GM20000 (cell line): ENCODE results near the gene SH3GLB1.

Experiments
- DNase-seq: peaks from one replicate; pipeline ENCODE4 v3.0.0; 2012; ENCODE audit warnings: low spot score
- CTCF ChIP-seq: IDR thresholded peaks from 2 replicates; pipeline ENCODE4 v1.5.1; 2012; ENCODE audit warnings: mild to moderate bottlenecking, control low read depth; ENCODE audit errors: extremely low read depth, missing control alignments

SH3GLB1 gene

GRCh38 chr1:86739648-86740509 is 35.5 kb downstream of the SH3GLB1 start:
- no peak for TF ChIP-seq CTCF
- no peak for DNase-seq

GRCh38 chr1:86741947-86742572 is 37.7 kb downstream of the SH3GLB1 start:
- peak; percentile 10 for DNase-seq
- no peak for TF ChIP-seq CTCF

- DNase-seq, result no peak
- TF ChIP-seq CTCF, result no peak
Measured at GRCh38 chr1:86747304-86747703, 42.9 kb downstream of the SH3GLB1 start.

- TF ChIP-seq CTCF, result no peak
Measured at GRCh38 chr1:86748622-86749373, 44.4 kb downstream of the SH3GLB1 start.

GRCh38 chr1:86750076-86750475 is 45.7 kb downstream of the SH3GLB1 start:
- TF ChIP-seq CTCF, result no peak
- DNase-seq, result no peak

More at GRCh38 chr1:86748622-86749373, 44.4 kb downstream of the SH3GLB1 start:
- DNase-seq, result no peak

GRCh38 chr1:86750530-86750929 is 46.2 kb downstream of the SH3GLB1 start:
- DNase-seq, result no peak

More at GRCh38 chr1:86750530-86750929, 46.2 kb downstream of the SH3GLB1 start:
- TF ChIP-seq CTCF, result no peak
